NCI-H187 treated with DMSO at 0.1 percent for 48 hours (cell line): ENCODE results near the gene C16orf90.
"Not testable (repeated sequence)": the region's sequence is repeated elsewhere in the genome, so short reads cannot be mapped to it uniquely, and the experiment has no call there.

Experiments
- DNase-seq: peaks from one replicate; lab custom pipeline; 2025; lab: John Stamatoyannopoulos, UW

C16orf90 gene

GRCh38 chr16:3511286-3512180 is 16.2 kb upstream of the C16orf90 start:
- DNase-seq, result no peak

- DNase-seq, result no peak
Observed at GRCh38 chr16:3510416-3510815, 15.1 kb upstream of the C16orf90 start.

- DNase-seq, result no peak
Observed at GRCh38 chr16:3509470-3509928, 14.2 kb upstream of the C16orf90 start.

- DNase-seq, result no peak
Observed at GRCh38 chr16:3508736-3509135, 13.4 kb upstream of the C16orf90 start.

GRCh38 chr16:3503523-3503922 is 8.2 kb upstream of the C16orf90 start:
- no peak for DNase-seq

GRCh38 chr16:3501783-3502400 is 6.6 kb upstream of the C16orf90 start:
- no peak for DNase-seq

GRCh38 chr16:3501412-3501761 is 6.1 kb upstream of the C16orf90 start:
- not testable (repeated sequence) for DNase-seq

- DNase-seq, result no peak
Observed at GRCh38 chr16:3498988-3499387, 3.7 kb upstream of the C16orf90 start.

- DNase-seq, result no peak
Observed at GRCh38 chr16:3497771-3498170, 2.5 kb upstream of the C16orf90 start.

GRCh38 chr16:3496386-3496785 is 1.1 kb upstream of the C16orf90 start:
- DNase-seq, result no peak

- no peak for DNase-seq
Observed at GRCh38 chr16:3494386-3494973, 809 bp downstream of the C16orf90 start.

GRCh38 chr16:3492356-3492755 is 2.9 kb downstream of the C16orf90 start:
- DNase-seq, result no peak

- no peak for DNase-seq
Observed at GRCh38 chr16:3490911-3491629, 4.2 kb downstream of the C16orf90 start.

GRCh38 chr16:3488801-3489200 is 6.5 kb downstream of the C16orf90 start:
- DNase-seq, result no peak

- DNase-seq, result no peak
Observed at GRCh38 chr16:3487521-3488410, 7.5 kb downstream of the C16orf90 start.

GRCh38 chr16:3486506-3487215 is 8.6 kb downstream of the C16orf90 start:
- no peak for DNase-seq

GRCh38 chr16:3485821-3486505 is 9.3 kb downstream of the C16orf90 start:
- no peak for DNase-seq

GRCh38 chr16:3485097-3485745 is 10.1 kb downstream of the C16orf90 start:
- DNase-seq, result no peak

GRCh38 chr16:3484318-3485096 is 10.8 kb downstream of the C16orf90 start:
- DNase-seq, result no peak
